Fibroblast of skin of left quadriceps (primary cell): ENCODE results near the gene TENT4B.

Experiments used
- DNase-seq, 2 experiments: peaks; one replicate each; pipeline ENCODE4 v3.0.0-alpha.2; 2013; ENCODE audit warnings: low read depth in 2 of 2

The TENT4B gene

GRCh38 chr16:50234771-50235556, 81.9 kb downstream of the TENT4B start:
- no peak for DNase-seq

DNA sequence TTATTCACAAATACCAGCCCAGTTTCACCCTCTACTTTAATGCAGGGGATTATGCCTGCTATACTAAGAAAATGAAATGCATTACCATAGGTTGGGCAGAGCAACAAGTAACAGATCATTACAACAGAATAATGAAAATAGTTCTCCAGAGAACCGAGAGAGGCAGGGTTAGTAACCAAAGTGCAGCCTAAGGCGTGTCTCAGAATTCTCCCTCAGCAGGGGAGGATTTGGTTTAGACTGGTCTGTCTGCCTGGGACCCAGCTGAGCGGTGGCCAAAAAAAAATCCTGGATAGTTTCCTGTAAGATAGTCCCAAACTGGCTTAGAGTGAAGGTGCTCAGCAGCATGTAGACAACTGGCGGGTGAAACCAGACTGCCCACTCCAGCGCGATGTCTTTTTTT, 82.5 kb downstream of the TENT4B start:
- DNase-seq, result no peak

- DNase-seq, result no peak
These were observed 85.2 kb downstream of the TENT4B start for GRCh38 chr16:50238314-50238713.

- no peak for DNase-seq
These were observed 85.8 kb downstream of the TENT4B start for GRCh38 chr16:50238868-50239301.

- peak; percentile 46 to 54 for DNase-seq
These were observed 89.9 kb downstream of the TENT4B start for GRCh38 chr16:50243024-50243423.

- DNase-seq, result no peak
These were observed 91.0 kb downstream of the TENT4B start for GRCh38 chr16:50244140-50244503.

DNA sequence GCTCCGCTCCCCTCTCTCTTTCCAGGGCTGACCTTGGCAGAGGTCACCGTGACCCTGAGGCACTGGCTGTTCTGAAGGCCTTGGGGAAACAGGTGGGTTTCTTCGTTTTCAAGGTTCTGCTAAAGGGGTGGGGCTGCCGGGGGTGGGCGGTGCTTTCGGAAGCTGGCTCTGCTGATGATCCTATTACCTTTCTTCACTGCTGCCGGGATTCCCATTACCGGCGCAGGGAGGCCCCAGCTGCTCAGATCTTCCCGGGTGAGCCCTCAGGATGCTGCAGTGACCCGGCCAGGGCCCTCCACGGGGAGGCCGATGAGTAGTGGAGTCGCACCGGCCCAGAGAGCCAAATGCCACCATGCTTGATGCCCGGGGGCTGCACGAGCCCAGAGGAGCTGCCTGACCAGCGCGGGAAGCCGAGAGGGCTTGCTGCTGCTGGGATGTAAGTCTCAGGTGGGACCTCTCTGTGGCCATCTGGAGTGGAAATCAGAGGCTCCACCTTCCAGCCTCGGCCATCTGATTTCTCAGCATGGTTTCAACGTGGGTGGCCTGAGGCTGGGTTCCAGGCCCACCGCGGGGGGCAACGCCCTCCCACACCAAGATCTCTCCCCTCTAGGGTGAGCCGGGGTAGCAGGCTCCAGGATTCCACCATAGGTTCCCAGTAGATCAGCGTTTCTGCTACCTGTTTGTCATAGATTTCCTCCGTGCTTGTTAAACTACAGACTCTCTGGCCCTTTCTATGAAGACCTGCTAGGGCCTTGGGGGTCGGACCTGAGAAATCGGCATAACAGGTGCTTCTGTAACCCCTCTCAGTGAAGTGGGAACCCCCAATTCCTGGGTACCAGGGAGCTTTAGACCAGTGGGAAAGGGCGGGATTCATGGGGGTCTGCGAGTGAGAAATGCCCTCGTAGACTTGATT, 91.7 kb downstream of the TENT4B start:
- DNase-seq, result no peak

- no peak for DNase-seq
These were observed 92.6 kb downstream of the TENT4B start for GRCh38 chr16:50245417-50246298.

GRCh38 chr16:50246299-50247122, 93.4 kb downstream of the TENT4B start:
- no peak for DNase-seq

GRCh38 chr16:50247123-50247905, 94.2 kb downstream of the TENT4B start:
- no peak for DNase-seq

DNA sequence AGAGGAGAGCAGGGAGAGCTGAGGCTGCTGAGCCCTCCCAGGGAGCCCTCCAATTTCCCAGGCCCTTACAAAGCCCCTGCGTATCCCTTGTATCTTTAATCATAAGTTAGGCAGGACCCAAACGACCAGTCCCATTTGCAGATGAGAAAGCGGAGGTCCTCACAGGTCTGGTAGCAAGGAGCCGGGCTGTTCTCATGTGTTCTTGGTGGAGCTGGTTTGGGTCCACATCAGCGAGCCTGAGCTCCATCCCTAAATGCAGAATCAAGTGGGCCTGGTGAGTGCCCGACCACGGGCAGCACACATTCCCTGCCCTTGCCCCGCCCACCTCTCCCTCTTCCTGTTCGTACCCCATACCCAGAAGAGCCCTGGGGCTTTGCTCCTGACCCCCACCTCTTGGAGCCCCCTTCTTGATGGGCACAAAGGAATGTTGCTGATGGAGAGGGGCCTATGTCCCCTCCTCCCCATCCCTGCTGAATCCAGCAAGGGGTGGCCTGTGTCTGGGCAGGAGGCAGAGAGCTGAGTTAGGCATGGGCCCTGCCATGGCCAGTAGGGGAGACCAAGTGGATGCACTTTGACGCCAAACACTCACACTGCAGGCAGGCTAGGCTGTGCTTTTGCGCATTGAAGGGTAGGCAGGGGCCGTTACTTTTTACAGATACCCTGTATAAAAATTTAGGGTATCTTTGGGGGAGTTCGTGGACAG, 95.0 kb downstream of the TENT4B start:
- DNase-seq, result no peak

DNA sequence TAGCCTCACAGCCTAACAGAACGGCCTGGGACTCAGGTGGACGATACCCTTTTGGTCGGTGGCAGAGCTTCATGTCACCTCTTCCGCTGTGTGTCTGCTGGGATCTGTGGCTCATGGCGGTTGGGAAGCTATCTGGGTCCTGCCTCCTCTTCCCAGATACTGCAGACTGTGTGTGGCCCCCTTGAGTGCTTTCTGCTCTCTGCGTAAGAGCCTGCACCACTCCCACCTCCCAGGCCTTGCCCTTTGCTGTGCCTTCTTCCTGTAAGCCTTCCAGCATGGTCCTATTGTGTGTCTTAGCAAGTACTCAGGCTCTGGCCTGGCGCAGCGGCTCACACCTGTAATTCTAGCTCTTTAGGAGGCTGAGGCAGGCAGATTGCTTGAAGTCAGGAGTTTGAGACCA, 95.7 kb downstream of the TENT4B start:
- DNase-seq, result no peak

- peak in 1 of 2 experiments; percentile 38 for DNase-seq
These were observed 98.4 kb downstream of the TENT4B start for GRCh38 chr16:50251375-50252081.

DNA sequence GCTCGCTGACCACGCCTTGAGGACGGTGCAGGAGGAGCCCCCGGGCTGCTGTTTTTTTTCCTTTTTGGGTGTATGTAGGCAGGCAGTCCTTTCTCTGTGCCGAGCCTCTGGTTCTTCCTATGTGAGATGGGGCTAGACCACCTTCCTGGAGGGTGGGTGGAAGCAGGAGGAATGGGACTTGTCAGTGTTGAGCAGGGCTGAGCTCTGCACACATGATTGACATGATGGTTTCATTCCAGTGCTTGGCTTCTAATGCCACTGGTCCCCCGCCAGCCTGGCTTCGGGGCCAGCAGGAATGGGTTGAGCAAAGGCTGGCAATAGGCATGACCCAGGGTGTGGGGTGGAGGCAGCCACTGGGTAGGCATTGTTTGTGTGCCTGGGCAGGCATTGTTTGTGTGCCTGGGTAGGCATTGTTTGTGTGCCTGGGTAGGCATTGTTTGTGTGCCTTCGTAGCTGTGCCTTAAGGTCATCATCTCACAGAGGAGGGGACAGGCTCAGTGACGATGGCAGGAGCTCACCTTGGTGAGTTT, 99.0 kb downstream of the TENT4B start:
- DNase-seq, result no peak

DNA sequence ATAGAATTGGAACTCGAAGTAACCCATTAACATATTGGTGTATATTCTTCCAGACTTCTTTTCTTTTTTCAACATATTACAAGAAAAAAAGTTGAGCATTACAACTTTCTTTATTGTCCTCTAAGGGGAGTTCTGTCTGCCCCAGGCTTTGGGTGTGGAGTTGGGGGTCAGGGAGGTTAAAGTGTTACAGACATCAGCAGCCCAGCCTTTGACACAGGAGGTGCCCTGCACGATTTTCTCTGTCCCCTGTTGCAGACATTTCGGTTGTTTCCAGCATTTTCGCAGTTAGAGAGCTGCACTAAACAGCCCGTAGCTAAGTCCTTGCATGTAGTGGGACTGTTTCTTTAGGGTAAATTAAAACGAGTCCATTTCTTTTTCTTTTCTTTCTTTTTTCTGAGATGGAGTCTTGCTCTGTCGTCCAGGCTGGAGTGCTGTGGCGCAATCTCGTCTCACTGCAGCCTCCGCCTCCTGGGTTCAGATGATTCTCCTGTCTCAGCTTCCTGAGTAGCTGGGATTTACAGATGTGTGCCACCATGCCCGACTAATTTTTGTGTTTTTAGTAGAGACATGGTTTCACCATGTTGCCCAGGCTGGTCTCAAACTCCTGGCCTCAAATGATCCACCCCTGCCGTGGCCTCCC, 99.9 kb downstream of the TENT4B start:
- DNase-seq, result no peak

DNA sequence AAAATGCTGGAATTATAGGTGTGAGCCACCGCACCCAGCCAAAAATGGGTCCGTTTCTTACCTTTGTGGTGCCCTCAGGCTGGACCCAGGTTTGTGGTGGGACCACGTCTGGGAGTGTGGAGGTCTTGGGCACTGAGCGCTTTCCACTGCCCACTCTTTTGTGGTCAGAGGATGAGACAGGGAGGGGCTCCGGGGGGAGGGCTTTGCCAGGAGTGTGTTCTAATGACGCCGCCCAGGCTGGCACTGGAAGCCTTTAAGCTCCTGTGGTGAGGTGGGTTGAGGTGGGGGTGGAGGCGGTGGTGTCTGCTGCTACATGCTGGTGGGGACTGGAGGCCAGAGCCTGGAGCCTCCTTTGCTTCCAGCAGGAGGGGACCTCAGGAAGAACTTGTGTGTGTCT, 100.4 kb downstream of the TENT4B start:
- DNase-seq, result no peak

DNA sequence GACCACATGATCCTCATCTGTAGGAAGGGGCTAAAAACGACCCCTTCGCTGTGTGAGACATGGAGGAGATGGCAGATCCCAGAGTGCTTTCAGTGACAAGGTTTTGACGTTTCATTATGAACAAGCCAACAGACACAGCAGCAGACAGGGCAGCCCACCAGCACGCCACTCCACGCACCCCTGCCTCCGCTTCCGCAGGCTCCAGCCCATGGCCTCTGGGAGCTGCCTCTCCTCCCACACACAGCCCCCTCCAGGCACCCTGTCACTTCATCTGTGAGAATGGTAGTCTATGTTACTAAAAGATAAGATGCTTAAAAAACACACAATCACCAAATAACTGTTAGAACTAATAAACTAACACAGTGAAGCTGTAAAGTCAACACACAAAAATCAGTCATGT, 101.0 kb downstream of the TENT4B start:
- no peak for DNase-seq

DNA sequence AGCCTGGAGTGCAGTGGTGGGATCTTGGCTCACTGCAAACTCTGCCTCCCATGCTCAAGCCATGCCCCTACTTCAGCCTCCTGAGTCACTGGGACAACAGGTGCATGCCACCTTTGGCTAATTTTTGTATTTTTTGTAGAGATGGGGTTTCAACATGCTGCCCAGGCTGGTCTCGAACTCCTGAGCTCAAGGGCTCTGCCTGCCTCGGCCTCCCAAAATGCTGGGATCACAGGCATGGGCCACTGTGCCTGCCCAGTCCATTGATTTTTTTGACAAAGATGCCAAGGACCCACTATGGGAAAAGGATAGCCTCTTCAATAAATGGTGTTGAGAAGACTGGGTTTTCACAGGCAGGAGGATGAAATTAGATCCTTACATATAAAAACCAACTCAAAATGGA, 102.4 kb downstream of the TENT4B start:
- no peak for DNase-seq
